PC-3 (cell line): ENCODE measurements around the gene SBNO2.

Experiments used
- CTCF ChIP-seq: fragments of 300-600 bp; sonication (generic); conservative IDR thresholded peaks from 2 replicates; pipeline ENCODE4 v1.5.1; 2017; ENCODE audit warnings: antibody characterized with exemption, low read depth, mild to moderate bottlenecking, low read length
- EZH2 ChIP-seq: fragments of 300-600 bp; sonication (generic); IDR thresholded peaks from one replicate; pipeline ENCODE4 v1.6.1; 2017; ENCODE audit warnings: antibody characterized with exemption, mild to moderate bottlenecking, low read length; ENCODE audit not compliant: unreplicated experiment
- EZH2phosphoT487 ChIP-seq: fragments of 300-600 bp; sonication (generic); IDR thresholded peaks from 2 replicates; pipeline ENCODE4 v1.6.1; 2018; ENCODE audit warnings: mild to moderate bottlenecking, antibody characterized with exemption, low read length, borderline replicate concordance

GRCh38 chr19:1107661-1108261, 66.3 kb downstream of the SBNO2 start:
- no peak for TF ChIP-seq CTCF
- TF ChIP-seq EZH2, result no peak
- TF ChIP-seq EZH2phosphoT487, result no peak
